HepG2 (cell line): ENCODE data around the gene SEPHS2. TPM values are rescaled to one million over a fixed set of nuclear protein-coding genes. Genes with fewer than 3 reads are reported as not detected.

Experiments
- ATAC-seq: fragments of 200-7000 bp; cut with Tn5 transposase; 3 replicates; pipeline ENCODE4 v1.9.1; 2020; ENCODE audit warnings: mild to moderate bottlenecking, moderate library complexity
- BruUV-seq: library from RNA; stranded (reverse); fragments of 400-500 nt; replicated peaks from 2 replicates; lab custom pipeline; 2021; lab: Mats Ljungman, UMichigan
- CTCF ChIA-PET: fragments of 300-600 bp; formaldehyde crosslinking; extraction: SDS; loops from one replicate; lab custom pipeline; 2021; ENCODE audit warnings: low total read pairs, inconsistent platforms, low intra/inter-chr PET ratio; lab: Yijun Ruan, JAX
- POLR2A ChIA-PET: fragments of 350-600 bp; sonication (Branson Sonifier 250); formaldehyde crosslinking; loops from one replicate; lab custom pipeline; 2020; ENCODE audit warnings: antibody characterized with exemption, inconsistent platforms; lab: Yijun Ruan, JAX
- DNase-seq: peaks from one replicate; pipeline ENCODE4 v3.0.0-alpha.2; 2015; ENCODE audit warnings: low spot score
- FAIRE-seq: peaks from 3 replicates; lab custom pipeline; 2011; peaks lifted over from hg19 to GRCh38; lab: Jason Lieb, UNC
- H2AFZ ChIP-seq: one replicate; pipeline ENCODE4 v1.6.1; 2011; ENCODE audit warnings: low read length, inconsistent platforms
- H3K27ac ChIP-seq: fragments of 300-600 bp; 3 replicates; pipeline ENCODE4 v1.8.0; 2011; ENCODE audit warnings: mixed run types, mild to moderate bottlenecking, mixed read lengths, low read length, inconsistent platforms; ENCODE audit not compliant: insufficient read depth; ENCODE audit errors: extremely low read length
- H3K27me3 ChIP-seq, 2 experiments: fragments of 200-600 bp in 1 of 2; 2 replicates in 1 of 2; 3 replicates in 1 of 2; pipeline versions ENCODE4 v1.6.0 to v1.8.0; 2011; ENCODE audit warnings: low read length in 2 of 2, mild to moderate bottlenecking in 2 of 2, moderate library complexity in 2 of 2, inconsistent platforms in 1 of 2; ENCODE audit not compliant: insufficient read depth in 2 of 2, control insufficient read depth in 1 of 2
- H3K36me3 ChIP-seq, 2 experiments: fragments of 200-600 bp in 1 of 2; replicated peaks in 1 of 2; 2 replicates in 1 of 2; 3 replicates in 1 of 2; pipeline versions ENCODE4 v1.5.1 to v1.8.0; 2011; ENCODE audit warnings: low read length in 2 of 2, inconsistent platforms in 1 of 2; ENCODE audit not compliant: insufficient read depth in 2 of 2, control insufficient read depth in 1 of 2
- H3K4me1 ChIP-seq: 2 replicates; pipeline ENCODE4 v1.5.1; 2012; ENCODE audit warnings: low read length, inconsistent platforms; ENCODE audit not compliant: insufficient read depth
- H3K4me2 ChIP-seq: 2 replicates; pipeline ENCODE4 v1.6.0; 2011; ENCODE audit warnings: low read depth, low read length, inconsistent platforms
- H3K4me3 ChIP-seq, 3 experiments: fragments of 200-600 bp in 1 of 3; sonication (generic), shearing (Covaris generic) in 1 of 3; replicated peaks in 1 of 3; 2 replicates each; pipeline ENCODE4 v1.5.1; 2011 to 2016; ENCODE audit warnings: low read length in 3 of 3, inconsistent platforms in 2 of 3, low read depth in 2 of 3, mild to moderate bottlenecking in 2 of 3, control low read depth in 1 of 3, mixed read lengths in 1 of 3; ENCODE audit not compliant: insufficient read depth in 1 of 3
- H3K79me2 ChIP-seq: one replicate; pipeline ENCODE4 v1.6.1; 2011; ENCODE audit warnings: low read length, inconsistent platforms; ENCODE audit not compliant: insufficient read depth
- H3K9ac ChIP-seq: 2 replicates; pipeline ENCODE4 v1.6.0; 2011; ENCODE audit warnings: mild to moderate bottlenecking, low read depth, low read length, inconsistent platforms; ENCODE audit not compliant: insufficient read depth
- H3K9me3 ChIP-seq: 2 replicates; pipeline ENCODE4 v1.5.1; 2012; ENCODE audit warnings: mild to moderate bottlenecking, low read length
- H4K20me1 ChIP-seq: 2 replicates; pipeline ENCODE4 v1.6.0; 2011; ENCODE audit warnings: inconsistent platforms, mild to moderate bottlenecking, low read length, moderate library complexity; ENCODE audit not compliant: insufficient read depth
- CAMTA2 ChIP-seq: sonication (generic); formaldehyde crosslinking; IDR thresholded peaks from 2 replicates; pipeline ENCODE4 v1.4.0; 2020; ENCODE audit warnings: mild to moderate bottlenecking, missing genetic modification reagents, borderline replicate concordance
- ELF3 ChIP-seq: IDR thresholded peaks from 2 replicates; pipeline ENCODE4 v1.6.1; 2016; ENCODE audit warnings: missing genetic modification reagents, missing compliant biosample characterization
- MATR3 ChIP-seq: sonication (generic); formaldehyde crosslinking; IDR thresholded peaks from 2 replicates; pipeline ENCODE4 v1.4.0; 2020; ENCODE audit warnings: missing genetic modification reagents
- NFIC ChIP-seq: IDR thresholded peaks from 2 replicates; pipeline ENCODE4 v1.6.1; 2012; ENCODE audit warnings: mild to moderate bottlenecking, low read length, inconsistent platforms
- NFYC ChIP-seq: IDR thresholded peaks from 2 replicates; pipeline ENCODE4 v1.6.1; 2016; ENCODE audit warnings: missing genetic modification reagents, missing compliant biosample characterization
- NR2F2 ChIP-seq: IDR thresholded peaks from 2 replicates; pipeline ENCODE4 v1.6.1; 2012; ENCODE audit warnings: low read depth, inconsistent platforms, borderline replicate concordance
- RFX5 ChIP-seq: IDR thresholded peaks from 2 replicates; pipeline ENCODE4 v1.6.1; 2011; ENCODE audit warnings: low read depth, low read length, improper control_type of control experiment
- SP2 ChIP-seq: sonication (generic); formaldehyde crosslinking; IDR thresholded peaks from 2 replicates; pipeline ENCODE4 v1.5.1; 2020; ENCODE audit warnings: mild to moderate bottlenecking, missing genetic modification reagents
- SP5 ChIP-seq: IDR thresholded peaks from 2 replicates; pipeline ENCODE4 v1.6.1; 2016; ENCODE audit warnings: low read depth, borderline replicate concordance
- TFAP4 ChIP-seq: sonication (generic); IDR thresholded peaks from 2 replicates; pipeline ENCODE4 v1.6.1; 2016; ENCODE audit warnings: low read depth, borderline replicate concordance
- YY1 ChIP-seq: IDR thresholded peaks from 2 replicates; pipeline ENCODE4 v1.6.1; 2011; ENCODE audit warnings: low read length, low read depth, moderate library complexity, mild to moderate bottlenecking; ENCODE audit not compliant: insufficient read depth, insufficient replicate concordance
- ZNF143 ChIP-seq: sonication (generic); formaldehyde crosslinking; IDR thresholded peaks from 2 replicates; pipeline ENCODE4 v1.4.0; 2020; ENCODE audit warnings: missing genetic modification reagents
- ZNF30 ChIP-seq: sonication (generic); formaldehyde crosslinking; IDR thresholded peaks from 2 replicates; pipeline ENCODE4 v1.5.0; 2020; ENCODE audit warnings: mild to moderate bottlenecking, missing genetic modification reagents
- ZNF501 ChIP-seq: sonication (generic); formaldehyde crosslinking; IDR thresholded peaks from 2 replicates; pipeline ENCODE4 v1.5.1; 2020; ENCODE audit warnings: mild to moderate bottlenecking, moderate library complexity, missing genetic modification reagents
- ZNF766 ChIP-seq: sonication (generic); formaldehyde crosslinking; IDR thresholded peaks from 2 replicates; pipeline ENCODE4 v1.5.0; 2020; ENCODE audit warnings: missing genetic modification reagents, borderline replicate concordance
- ZNF773 ChIP-seq: sonication (generic); formaldehyde crosslinking; IDR thresholded peaks from 2 replicates; pipeline ENCODE4 v1.4.0; 2020; ENCODE audit warnings: missing genetic modification reagents, borderline replicate concordance
- ZNF780A ChIP-seq: sonication (generic); formaldehyde crosslinking; IDR thresholded peaks from 2 replicates; pipeline ENCODE4 v1.8.0; 2022; ENCODE audit warnings: mild to moderate bottlenecking, missing genetic modification reagents, moderate library complexity
- WGBS: methylation state at CpG from one replicate; pipeline ENCODE4 v1.1.6; 2017; ENCODE audit warnings: low lambda C conversion rate; 5-methylcytosine and 5-hydroxymethylcytosine counted together
- in situ Hi-C: cut with HindIII; loops from 2 replicates; pipeline ENCODE4 v1.10.0; 2017; ENCODE audit warnings: low pct_unique_long_range_greater_than_20kb; ENCODE audit not compliant: extremely low pct_ligation_motif_present
- intact Hi-C: fragments of 100-400 bp; cut with micrococcal nuclease; formaldehyde crosslinking; loops from one replicate; pipeline ENCODE4 v1.10.0; 2022; ENCODE audit not compliant: unreplicated experiment
- polyA plus RNA-seq, 8 experiments: library from polyadenylated mRNA; depleted of rRNA in 3 of 8; stranded (reverse) in 7 of 8; unstranded in 1 of 8; fragments of >200 nt; fragmentation: Illumina TruSeq in 4 of 8; extraction: Trizol in 4 of 8; gene quantifications; 2 replicates each; pipeline versions ENCODE4 v1.2.1 to v1.2.3, GENCODE V29; 2011 to 2016; ENCODE audit warnings: low read depth in 4 of 8, missing spikeins in 1 of 8, mixed read lengths in 1 of 8; ENCODE audit not compliant: insufficient read depth in 1 of 8
- total RNA-seq, 5 experiments: library from RNA; depleted of rRNA; stranded (reverse); fragments of >200 nt; fragmentation: Illumina TruSeq; extraction: Trizol; gene quantifications; 2 replicates each; pipeline ENCODE4 v1.2.3, GENCODE V29; 2016; ENCODE audit warnings: low read depth in 1 of 5
- TF ChIP-seq, protein P1 (sequence below): sonication (generic); formaldehyde crosslinking; conservative IDR thresholded peaks from 2 replicates; pipeline ENCODE4 v1.4.0; 2020; ENCODE audit warnings: mild to moderate bottlenecking, missing genetic modification reagents, moderate library complexity

Gene SEPHS2
- total and polyA plus RNA-seq, 2 of the 13 experiments (the other 11 are each of a cell fraction or from before 2014, with no cell fraction given), result 20.7 to 127 TPM

DNA sequence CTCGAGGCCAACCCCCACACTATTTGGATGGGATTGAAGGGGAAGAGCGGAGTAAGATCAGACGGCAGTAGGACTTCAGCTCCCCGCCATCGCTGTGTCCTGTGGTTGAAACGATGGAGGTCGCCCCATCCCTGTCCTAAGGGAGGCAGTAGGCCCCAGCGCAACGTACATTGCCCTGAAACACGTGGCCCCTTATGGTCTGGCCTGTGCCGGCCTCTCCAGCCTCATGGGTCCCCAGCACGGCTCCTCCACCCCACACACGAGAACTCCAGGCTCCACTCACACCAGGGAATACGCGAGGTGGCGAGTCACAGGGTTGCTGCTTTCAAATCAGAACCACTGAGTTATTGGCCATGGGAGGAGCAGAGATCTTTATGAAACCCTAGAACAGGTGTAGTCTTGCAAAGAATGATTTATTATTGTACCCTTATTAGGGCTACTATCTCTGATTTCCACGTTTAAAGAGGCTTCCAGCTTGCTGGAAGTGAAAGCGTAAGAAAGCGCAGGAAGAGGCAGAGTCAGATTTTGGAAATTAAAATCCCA, 15.2 kb downstream of the SEPHS2 start (continued):
- TF ChIP-seq ZNF766 (CRISPR knock-in tag), result peak; percentile 83; the same call in 1 of the 2 replicates
- TF ChIP-seq ZNF501 (CRISPR knock-in tag), result peak; percentile 69
- no peak for TF ChIP-seq NFIC
- TF ChIP-seq SP2 (CRISPR knock-in tag), result no peak
- TF ChIP-seq CAMTA2 (CRISPR knock-in tag), result no peak
- TF ChIP-seq TFAP4, result no peak
- TF ChIP-seq ZNF30, result peak; percentile 97

DNA sequence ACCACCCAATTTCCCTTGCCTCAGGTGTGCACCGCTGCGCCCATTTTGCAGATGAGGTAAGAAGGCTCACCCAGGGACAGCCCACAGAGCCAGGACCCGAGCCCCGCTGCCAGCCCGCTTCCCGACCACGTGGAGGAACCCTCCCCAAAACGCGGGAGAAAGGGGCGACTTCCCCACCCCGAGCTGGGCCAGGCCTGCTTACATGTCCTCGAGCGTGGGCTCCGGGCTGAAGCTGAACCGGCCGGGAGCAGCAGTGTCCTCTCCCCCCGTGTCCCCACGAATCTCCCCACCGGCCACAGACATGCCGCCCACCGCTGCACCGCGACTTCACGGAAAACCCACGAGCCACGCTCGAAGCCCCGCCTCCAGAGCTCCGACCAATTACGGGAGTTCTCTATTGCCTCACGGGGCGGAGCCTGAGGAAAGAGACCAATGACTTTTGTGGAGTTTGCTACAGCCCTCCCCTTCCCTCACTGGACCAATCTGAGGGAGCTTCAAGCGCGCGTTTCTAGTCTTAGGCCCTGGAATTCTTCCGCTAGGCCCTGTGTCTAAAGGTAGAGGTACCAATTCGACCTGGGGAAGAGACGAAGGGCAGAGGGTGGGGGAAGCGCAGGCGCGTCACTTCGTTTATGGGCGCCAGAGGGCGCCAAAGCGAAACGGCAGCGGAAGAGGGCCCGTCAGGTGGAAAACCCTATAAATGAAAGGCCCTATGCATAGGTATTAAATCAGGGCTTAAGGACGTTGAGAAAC, 15.8 kb downstream of the SEPHS2 start, which contains the start of gene DCTPP1:
Gene DCTPP1 (minus strand): TSS at position 353 of the 750 bp plus-strand sequence. CDS start 50 bp downstream, at position 303.
- intact Hi-C loops, result loop anchor here (1.0 to 2.0 kb wide), 4 partner anchors 97 to 199 kb away; partner anchors contain the start of genes ZNF747 and ZNF768
- CTCF ChIA-PET, result interaction anchor here (0.6 to 1.9 kb wide), 10 partner anchors 12 to 199 kb away, joined by 3 to 13 read pairs (median 4); partner anchors contain the start of genes SEPHS2, ZNF48 and ZNF747
- H2AFZ ChIP-seq, result peak within 1 kb of the TSS; percentile 79
- no TSS peak for BruUV-seq
- H3K4me1 ChIP-seq, result peaks cover 56% of the 10 kb centered on the region
- peak within 1 kb of the TSS; percentile 55 for H3K27ac ChIP-seq
- H3K4me3 ChIP-seq, result peak within 1 kb of the TSS; percentile 62 to 84 (median 78)
- ATAC-seq, result peak; percentile 98
- peak within 1 kb of the TSS; percentile 73 for H3K9ac ChIP-seq
- peak within 1 kb of the TSS; percentile 89 for H3K4me2 ChIP-seq
- POLR2A ChIA-PET, result interaction anchor here (0.5 to 2.3 kb wide), 42 partner anchors 9 to 290 kb away, joined by 3 to 50 read pairs (median 7); partner anchors contain the start of genes CD2BP2, FBRS, TBC1D10B and ZNF48
- FAIRE-seq, result peak; percentile 98
- H3K9me3 ChIP-seq, result no peaks in the 10 kb centered on the region
- H3K27me3 ChIP-seq, result peaks cover 0 to 3% of the 10 kb centered on the region in 2 experiments; a peak in 2 of 5 replicates
- peaks cover 11 to 18% of the 10 kb centered on the region in 2 experiments; a peak in 4 of 5 replicates for H3K36me3 ChIP-seq
- WGBS, result under 1% methylated on average over 32 of the region's 49 CpGs
- no peaks in the 10 kb centered on the region for H4K20me1 ChIP-seq
- H3K79me2 ChIP-seq, result peaks cover 26% of the 10 kb centered on the region
- in situ Hi-C loops, result loop anchor here (10.0 kb wide), 1 partner anchor 175 kb away; no protein-coding TSS in a partner anchor
- peak; percentile 100 for DNase-seq
- peak; percentile 74 for TF ChIP-seq YY1
- no peak for TF ChIP-seq MATR3 (CRISPR knock-in tag)
- 0 out of 2 replicates have a peak, but pooled peaks have one; percentile 29 for TF ChIP-seq ZNF780A
- peak; percentile 93 for TF ChIP-seq NFYC (CRISPR knock-in tag)
- TF ChIP-seq, protein P1, sequence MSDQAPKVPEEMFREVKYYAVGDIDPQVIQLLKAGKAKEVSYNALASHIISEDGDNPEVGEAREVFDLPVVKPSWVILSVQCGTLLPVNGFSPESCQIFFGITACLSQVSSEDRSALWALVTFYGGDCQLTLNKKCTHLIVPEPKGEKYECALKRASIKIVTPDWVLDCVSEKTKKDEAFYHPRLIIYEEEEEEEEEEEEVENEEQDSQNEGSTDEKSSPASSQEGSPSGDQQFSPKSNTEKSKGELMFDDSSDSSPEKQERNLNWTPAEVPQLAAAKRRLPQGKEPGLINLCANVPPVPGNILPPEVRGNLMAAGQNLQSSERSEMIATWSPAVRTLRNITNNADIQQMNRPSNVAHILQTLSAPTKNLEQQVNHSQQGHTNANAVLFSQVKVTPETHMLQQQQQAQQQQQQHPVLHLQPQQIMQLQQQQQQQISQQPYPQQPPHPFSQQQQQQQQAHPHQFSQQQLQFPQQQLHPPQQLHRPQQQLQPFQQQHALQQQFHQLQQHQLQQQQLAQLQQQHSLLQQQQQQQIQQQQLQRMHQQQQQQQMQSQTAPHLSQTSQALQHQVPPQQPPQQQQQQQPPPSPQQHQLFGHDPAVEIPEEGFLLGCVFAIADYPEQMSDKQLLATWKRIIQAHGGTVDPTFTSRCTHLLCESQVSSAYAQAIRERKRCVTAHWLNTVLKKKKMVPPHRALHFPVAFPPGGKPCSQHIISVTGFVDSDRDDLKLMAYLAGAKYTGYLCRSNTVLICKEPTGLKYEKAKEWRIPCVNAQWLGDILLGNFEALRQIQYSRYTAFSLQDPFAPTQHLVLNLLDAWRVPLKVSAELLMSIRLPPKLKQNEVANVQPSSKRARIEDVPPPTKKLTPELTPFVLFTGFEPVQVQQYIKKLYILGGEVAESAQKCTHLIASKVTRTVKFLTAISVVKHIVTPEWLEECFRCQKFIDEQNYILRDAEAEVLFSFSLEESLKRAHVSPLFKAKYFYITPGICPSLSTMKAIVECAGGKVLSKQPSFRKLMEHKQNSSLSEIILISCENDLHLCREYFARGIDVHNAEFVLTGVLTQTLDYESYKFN (CRISPR knock-in tag), result peak; percentile 71
- peak; percentile 45; the same call in 1 of the 2 replicates for TF ChIP-seq SP5
- peak; percentile 84 for TF ChIP-seq ELF3
- peak; percentile 13; the same call in 1 of the 2 replicates for TF ChIP-seq ZNF143 (CRISPR knock-in tag)
- no peak for TF ChIP-seq ZNF773 (CRISPR knock-in tag)
- TF ChIP-seq NR2F2, result 0 out of 2 replicates have a peak, but pooled peaks have one; percentile 42
- TF ChIP-seq RFX5, result peak; percentile 48; the same call in 1 of the 2 replicates
